K562 (cell line): ENCODE data around the gene NRG2. TPM values are rescaled to one million over a fixed set of nuclear protein-coding genes. Genes with fewer than 3 reads are reported as not detected.
A peak's percentile ranks its signal among the peaks of the same experiment; 100 is the strongest.

Experiments used
- ATAC-seq: fragments of 200-7000 bp; cut with Tn5 transposase; 3 replicates; pipeline ENCODE4 v1.9.1; 2020; ENCODE audit warnings: moderate library complexity
- BruUV-seq: library from RNA; stranded (reverse); fragments of 400-500 nt; replicated peaks from 2 replicates; lab custom pipeline; 2021; lab: Mats Ljungman, UMichigan
- CTCF ChIA-PET: fragments of 300-600 bp; formaldehyde crosslinking; extraction: SDS; loops from one replicate; lab custom pipeline; 2021; ENCODE audit warnings: low intra/inter-chr PET ratio; lab: Yijun Ruan, JAX
- POLR2A ChIA-PET: fragments of 300-600, 350-650 bp; sonication (Branson Sonifier 250); formaldehyde crosslinking; extraction: SDS; loops from one replicate; lab custom pipeline; 2021; ENCODE audit warnings: antibody characterized with exemption, inconsistent platforms; lab: Yijun Ruan, JAX
- DNase-seq, 4 experiments: peaks; one replicate each; pipeline versions ENCODE4 v3.0.0 to v3.0.0-alpha.2; 2011 to 2018; ENCODE audit warnings: low spot score in 3 of 4, mixed read lengths in 3 of 4; ENCODE audit errors: extremely low read depth in 1 of 4
- FAIRE-seq: peaks from 2 replicates; lab custom pipeline; 2011; peaks lifted over from hg19 to GRCh38; lab: Jason Lieb, UNC
- H2AFZ ChIP-seq: 2 replicates; pipeline ENCODE4 v1.6.0; 2011; ENCODE audit warnings: low read depth, low read length, control low read depth, inconsistent platforms
- H3K27ac ChIP-seq: fragments of 200-600 bp; 3 replicates; pipeline ENCODE4 v1.8.0; 2011; ENCODE audit warnings: low read depth, mild to moderate bottlenecking, control low read depth, inconsistent platforms, low read length, moderate library complexity, mixed read lengths; ENCODE audit errors: extremely low read depth
- H3K27me3 ChIP-seq, 2 experiments: fragments of 300-600 bp in 1 of 2; 2 replicates in 1 of 2; 3 replicates in 1 of 2; pipeline versions ENCODE4 v1.6.0 to v1.8.0; 2011; ENCODE audit warnings: inconsistent platforms in 2 of 2, low read length in 2 of 2, mild to moderate bottlenecking in 1 of 2, mixed read lengths in 1 of 2, moderate library complexity in 1 of 2; ENCODE audit not compliant: control insufficient read depth in 2 of 2, insufficient read depth in 2 of 2
- H3K36me3 ChIP-seq: fragments of 300-600 bp; 3 replicates; pipeline ENCODE4 v1.8.0; 2011; ENCODE audit warnings: mild to moderate bottlenecking, low read length, inconsistent platforms; ENCODE audit not compliant: control insufficient read depth, insufficient read depth
- H3K4me1 ChIP-seq, 2 experiments: fragments of 200-600 bp in 1 of 2; replicated peaks in 1 of 2; 2 replicates in 1 of 2; 3 replicates in 1 of 2; pipeline versions ENCODE4 v1.5.1 to v1.8.0; 2011; ENCODE audit warnings: inconsistent platforms in 2 of 2, low read length in 2 of 2, mild to moderate bottlenecking in 1 of 2, mixed read lengths in 1 of 2, moderate library complexity in 1 of 2; ENCODE audit not compliant: control insufficient read depth in 2 of 2, insufficient read depth in 2 of 2
- H3K4me2 ChIP-seq: 2 replicates; pipeline ENCODE4 v1.6.1; 2011; ENCODE audit warnings: low read length, control low read depth, inconsistent platforms, mixed read lengths; ENCODE audit not compliant: insufficient read depth
- H3K4me3 ChIP-seq: fragments of 200-600 bp; sonication (generic), shearing (Covaris generic); 2 replicates; pipeline ENCODE4 v1.5.1; 2016; ENCODE audit warnings: control low read depth, inconsistent platforms
- H3K79me2 ChIP-seq: fragments of 200-600 bp; 3 replicates; pipeline ENCODE4 v1.8.0; 2011; ENCODE audit warnings: low read length, inconsistent platforms; ENCODE audit not compliant: control insufficient read depth, insufficient read depth
- H3K9ac ChIP-seq, 2 experiments: 2 replicates each; pipeline versions ENCODE4 v1.6.0 to v1.6.1; 2011; ENCODE audit warnings: low read depth in 2 of 2, low read length in 2 of 2, control low read depth in 1 of 2, inconsistent platforms in 1 of 2, mild to moderate bottlenecking in 1 of 2, mixed read lengths in 1 of 2; ENCODE audit not compliant: insufficient read depth in 1 of 2
- H3K9me1 ChIP-seq: one replicate; pipeline ENCODE4 v1.6.0; 2011; ENCODE audit warnings: inconsistent platforms, mild to moderate bottlenecking, low read length, moderate library complexity; ENCODE audit not compliant: control insufficient read depth, insufficient read depth
- H3K9me3 ChIP-seq: replicated peaks from 2 replicates; pipeline ENCODE4 v1.5.1; 2011; ENCODE audit warnings: low read depth, low read length, inconsistent platforms; ENCODE audit not compliant: control insufficient read depth, insufficient read depth
- H4K20me1 ChIP-seq: replicated peaks from 2 replicates; pipeline ENCODE4 v1.6.1; 2011; ENCODE audit warnings: low read length, inconsistent platforms, mixed read lengths; ENCODE audit not compliant: control insufficient read depth, insufficient read depth
- MYNN ChIP-seq, 2 experiments: sonication (generic); formaldehyde crosslinking in 1 of 2; IDR thresholded peaks; 2 replicates each; pipeline versions ENCODE4 v1.5.0 to v1.6.1; 2016 to 2020; ENCODE audit warnings: antibody characterized with exemption in 1 of 2, missing genetic modification reagents in 1 of 2
- RCOR1 ChIP-seq, 2 experiments: IDR thresholded peaks; 2 replicates each; pipeline ENCODE4 v1.6.1; 2012; ENCODE audit warnings: low read depth in 2 of 2, low read length in 2 of 2, borderline replicate concordance in 1 of 2, improper control_type of control experiment in 1 of 2
- WGBS: fragments of 100-300 bp; shearing (Covaris generic); methylation state at CpG from one replicate; pipeline ENCODE4 v1.1.6; 2016; ENCODE audit warnings: low coverage, mixed read lengths; ENCODE audit not compliant: insufficient coverage; ENCODE audit errors: missing lambda C conversion rate; 5-methylcytosine and 5-hydroxymethylcytosine counted together
- in situ Hi-C: fragments of 300-500 bp; cut with MboI; formaldehyde crosslinking; loops from 4 replicates; pipeline ENCODE4 v1.15.0; 2018; ENCODE audit warnings: inconsistent platforms, mixed read lengths
- intact Hi-C: fragments of 100-400 bp; cut with micrococcal nuclease; formaldehyde crosslinking; loops from 2 replicates; pipeline ENCODE4 v1.14.2; 2022
- polyA plus RNA-seq, 8 experiments: library from polyadenylated mRNA; depleted of rRNA in 4 of 8; stranded (reverse) in 5 of 8; unstranded in 3 of 8; fragments of >200 nt; fragmentation: Nextera tagmentation in 2 of 8; fragmentation: Illumina TruSeq in 1 of 8; extraction: Ambion mirVana in 2 of 8; extraction: Trizol in 1 of 8; gene quantifications; 2 replicates each; pipeline versions ENCODE4 v1.2.1 to v1.2.3, GENCODE V29; 2011 to 2014; ENCODE audit warnings: inconsistent platforms in 1 of 8, missing spikeins in 1 of 8
- total RNA-seq, 7 experiments: library from RNA; depleted of rRNA in 6 of 7; stranded (reverse); fragments of >200 nt in 6 of 7; fragmentation: Illumina TruSeq in 2 of 7; extraction: Trizol in 2 of 7; gene quantifications; 2 replicates each; pipeline versions ENCODE4 v1.2.1 to v1.2.3, GENCODE V29; 2011 to 2021; ENCODE audit warnings: low replicate concordance in 1 of 7

NRG2 gene
- total and polyA plus RNA-seq, 9 of the 15 experiments (the other 6 are each of a cell fraction or from before 2014, with no cell fraction given), result not detected

DNA sequence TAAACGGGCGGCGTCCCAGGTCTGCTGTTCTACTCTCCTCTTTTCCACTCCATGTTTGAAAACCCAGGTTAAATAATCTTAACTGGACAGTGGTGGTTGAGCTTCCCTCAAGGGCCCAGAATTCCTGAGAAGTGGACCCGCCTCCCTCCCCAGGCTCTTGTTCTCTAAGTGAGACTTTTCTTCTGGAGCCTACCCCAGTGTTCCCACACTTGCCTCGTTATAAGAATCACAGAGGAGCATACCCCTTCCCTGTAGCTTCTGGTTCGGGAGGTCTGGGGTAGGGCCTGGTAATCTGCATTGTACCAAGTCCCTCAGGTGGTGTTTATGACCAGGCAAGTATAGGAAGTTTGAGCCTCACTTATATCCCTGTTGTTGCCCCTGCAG is 235.5 kb downstream of the NRG2 start:
- no peaks in the 10 kb centered on the region for H3K36me3 ChIP-seq
- POLR2A ChIA-PET, result interaction anchor here (1.3 kb wide), 1 partner anchor 12 kb away, joined by 4 read pairs; the partner anchor contains the start of gene PSD2
- H3K27me3 ChIP-seq, result peaks cover 0 to 55% of the 10 kb centered on the region in 2 experiments; a peak in 2 of 5 replicates
- peaks cover 0 to 3% of the 10 kb centered on the region in 2 experiments; a peak in 1 of 5 replicates for H3K4me1 ChIP-seq
- H3K9me3 ChIP-seq, result no peaks in the 10 kb centered on the region
- no peak overlapping the region for H3K4me2 ChIP-seq
- H4K20me1 ChIP-seq, result peaks cover 13% of the 10 kb centered on the region
- H3K27ac ChIP-seq, result no peak overlapping the region
- no peak for FAIRE-seq
- in situ Hi-C loops (no loop called here), intact Hi-C loops (no loop called here)
- DNase-seq, result no peak
- ATAC-seq, result no peak
- peak; percentile 71; the same call in 1 of the 2 replicates for TF ChIP-seq MYNN (IDR thresholded peaks at IDR 0.05)
- no peak for TF ChIP-seq MYNN (CRISPR knock-in tag; IDR thresholded peaks at IDR 0.05)
- TF ChIP-seq RCOR1 (IDR thresholded peaks at IDR 0.05; ENCODE audit: borderline replicate concordance in 1 of 2, low read depth in 2 of 2, low read length in 2 of 2), result no peak
- no peak overlapping the region for H2AFZ ChIP-seq
- H3K79me2 ChIP-seq, result no peaks in the 10 kb centered on the region
- H3K9me1 ChIP-seq, result peaks cover 6% of the 10 kb centered on the region
- H3K4me3 ChIP-seq, result no peak overlapping the region
- CTCF ChIA-PET, result interaction anchor here (0.9 kb wide), 1 partner anchor 162 kb away, joined by 3 read pairs; no protein-coding TSS in a partner anchor
- 3% methylated on average over 6 of the region's 6 CpGs for WGBS
- H3K9ac ChIP-seq, result no peak overlapping the region
- no TSS peak for BruUV-seq
